Measurements from ENCODE around the gene C11orf24. TPM values are rescaled to one million over a fixed set of nuclear protein-coding genes. Genes with fewer than 3 reads are reported as not detected.

Gene C11orf24
- total RNA-seq, 1 experiment from 2014 or later = 53.7 TPM

DNA sequence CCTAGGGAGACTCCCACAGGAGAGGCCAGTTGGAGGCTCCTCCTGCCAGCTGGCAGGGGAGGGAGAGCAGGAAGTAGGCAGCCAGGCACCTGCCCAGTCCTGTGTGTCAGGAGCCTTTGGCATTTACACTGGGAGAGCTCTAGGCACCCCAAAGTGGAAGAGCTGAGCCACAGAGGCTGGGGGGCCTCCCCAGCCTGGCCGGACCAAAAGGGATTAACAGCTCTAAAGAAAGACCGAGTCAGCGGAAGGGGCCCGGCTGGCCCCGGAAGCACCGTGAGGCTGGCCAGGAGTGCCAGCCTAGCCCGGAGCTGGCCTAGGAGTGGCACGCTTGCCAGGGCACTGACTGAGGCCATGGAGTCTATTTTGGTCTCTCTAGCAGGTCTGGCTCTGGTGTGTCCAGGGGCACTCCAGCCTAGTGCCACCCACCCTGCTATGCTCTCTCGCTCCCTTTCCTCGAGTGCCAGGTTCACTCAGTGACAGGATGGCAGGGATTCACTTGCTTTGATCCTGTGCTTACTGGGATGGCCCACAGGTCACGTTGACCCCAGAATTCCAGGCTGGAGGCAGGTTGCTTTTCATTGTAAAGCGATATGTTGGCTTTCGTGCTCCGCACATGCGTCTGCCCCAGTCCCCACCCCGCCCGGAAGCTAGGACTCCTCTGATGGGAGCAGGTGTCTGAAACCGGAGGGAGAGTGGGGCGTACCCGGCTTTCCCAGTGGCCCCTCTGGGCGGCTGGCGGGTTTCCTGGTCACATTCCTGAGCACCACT is 55.4 kb downstream of the C11orf24 start (continued):
- TF ChIP-seq, protein P1, sequence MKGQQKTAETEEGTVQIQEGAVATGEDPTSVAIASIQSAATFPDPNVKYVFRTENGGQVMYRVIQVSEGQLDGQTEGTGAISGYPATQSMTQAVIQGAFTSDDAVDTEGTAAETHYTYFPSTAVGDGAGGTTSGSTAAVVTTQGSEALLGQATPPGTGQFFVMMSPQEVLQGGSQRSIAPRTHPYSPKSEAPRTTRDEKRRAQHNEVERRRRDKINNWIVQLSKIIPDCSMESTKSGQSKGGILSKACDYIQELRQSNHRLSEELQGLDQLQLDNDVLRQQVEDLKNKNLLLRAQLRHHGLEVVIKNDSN (CRISPR knock-in tag; IDR thresholded peaks at IDR 0.05) = no peak
- TF ChIP-seq ZNF232 (CRISPR knock-in tag; IDR thresholded peaks at IDR 0.05) (no peak), RORB (CRISPR knock-in tag; IDR thresholded peaks at IDR 0.05) (no peak), ELF4 (CRISPR knock-in tag; IDR thresholded peaks at IDR 0.05; ENCODE audit: low read depth) (no peak), SP1 (CRISPR knock-in tag; conservative IDR thresholded peaks at IDR 0.05) (no peak), NFYB (CRISPR knock-in tag; conservative IDR thresholded peaks at IDR 0.05; ENCODE audit: low read depth) (no peak), ESRRA (CRISPR knock-in tag; IDR thresholded peaks at IDR 0.05; ENCODE audit: borderline replicate concordance) (no peak), KAT7 (CRISPR knock-in tag; IDR thresholded peaks at IDR 0.05; ENCODE audit: borderline replicate concordance) (no peak)
- TF ChIP-seq, protein P2, sequence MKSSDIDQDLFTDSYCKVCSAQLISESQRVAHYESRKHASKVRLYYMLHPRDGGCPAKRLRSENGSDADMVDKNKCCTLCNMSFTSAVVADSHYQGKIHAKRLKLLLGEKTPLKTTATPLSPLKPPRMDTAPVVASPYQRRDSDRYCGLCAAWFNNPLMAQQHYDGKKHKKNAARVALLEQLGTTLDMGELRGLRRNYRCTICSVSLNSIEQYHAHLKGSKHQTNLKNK (CRISPR knock-in tag; IDR thresholded peaks at IDR 0.05) = no peak
- TF ChIP-seq, protein P3, sequence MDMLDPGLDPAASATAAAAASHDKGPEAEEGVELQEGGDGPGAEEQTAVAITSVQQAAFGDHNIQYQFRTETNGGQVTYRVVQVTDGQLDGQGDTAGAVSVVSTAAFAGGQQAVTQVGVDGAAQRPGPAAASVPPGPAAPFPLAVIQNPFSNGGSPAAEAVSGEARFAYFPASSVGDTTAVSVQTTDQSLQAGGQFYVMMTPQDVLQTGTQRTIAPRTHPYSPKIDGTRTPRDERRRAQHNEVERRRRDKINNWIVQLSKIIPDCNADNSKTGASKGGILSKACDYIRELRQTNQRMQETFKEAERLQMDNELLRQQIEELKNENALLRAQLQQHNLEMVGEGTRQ (CRISPR knock-in tag; IDR thresholded peaks at IDR 0.05) = no peak
- TF ChIP-seq, protein P4, sequence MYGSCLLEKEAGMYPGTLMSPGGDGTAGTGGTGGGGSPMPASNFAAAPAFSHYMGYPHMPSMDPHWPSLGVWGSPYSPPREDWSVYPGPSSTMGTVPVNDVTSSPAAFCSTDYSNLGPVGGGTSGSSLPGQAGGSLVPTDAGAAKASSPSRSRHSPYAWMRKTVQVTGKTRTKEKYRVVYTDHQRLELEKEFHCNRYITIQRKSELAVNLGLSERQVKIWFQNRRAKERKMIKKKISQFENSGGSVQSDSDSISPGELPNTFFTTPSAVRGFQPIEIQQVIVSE (CRISPR knock-in tag; IDR thresholded peaks at IDR 0.05; ENCODE audit: borderline replicate concordance) = no peak
- TF ChIP-seq, protein P5, sequence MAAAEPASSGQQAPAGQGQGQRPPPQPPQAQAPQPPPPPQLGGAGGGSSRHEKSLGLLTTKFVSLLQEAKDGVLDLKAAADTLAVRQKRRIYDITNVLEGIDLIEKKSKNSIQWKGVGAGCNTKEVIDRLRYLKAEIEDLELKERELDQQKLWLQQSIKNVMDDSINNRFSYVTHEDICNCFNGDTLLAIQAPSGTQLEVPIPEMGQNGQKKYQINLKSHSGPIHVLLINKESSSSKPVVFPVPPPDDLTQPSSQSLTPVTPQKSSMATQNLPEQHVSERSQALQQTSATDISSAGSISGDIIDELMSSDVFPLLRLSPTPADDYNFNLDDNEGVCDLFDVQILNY (CRISPR knock-in tag; IDR thresholded peaks at IDR 0.05) = no peak

DNA sequence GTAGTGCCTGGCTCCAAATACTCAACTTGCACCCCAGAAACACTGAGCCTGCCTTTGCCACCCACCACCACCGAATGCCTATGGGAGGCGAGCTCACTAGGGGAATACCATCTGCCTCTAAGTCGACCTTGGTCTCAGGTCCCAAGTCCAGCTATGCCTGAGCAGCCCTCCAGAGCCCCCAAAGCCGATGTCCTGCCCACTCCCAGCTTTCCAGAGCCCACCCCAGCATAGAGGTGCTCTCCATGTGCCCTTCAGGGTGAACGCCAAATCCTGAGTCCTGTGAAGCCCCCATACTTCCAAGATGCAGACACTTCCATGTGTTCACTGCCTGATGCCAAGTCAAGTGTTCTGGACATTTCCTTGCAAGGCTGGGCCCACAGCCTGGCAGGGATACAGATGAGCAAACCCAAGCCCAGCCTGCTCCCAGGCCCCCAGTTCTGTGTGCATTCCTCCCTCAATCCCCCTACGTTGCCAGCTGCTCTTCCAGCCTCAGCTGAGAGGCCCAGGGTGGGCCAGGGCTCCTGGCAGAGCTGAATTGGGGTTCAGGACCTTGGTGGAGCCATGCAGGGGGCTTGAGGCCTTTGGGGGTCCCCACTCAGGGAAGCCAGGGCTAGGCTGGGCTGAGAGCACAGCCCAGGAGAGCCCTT is 56.1 kb downstream of the C11orf24 start:
- TF ChIP-seq ZNF232 (CRISPR knock-in tag; IDR thresholded peaks at IDR 0.05) (no peak), MYBL2 (CRISPR knock-in tag; IDR thresholded peaks at IDR 0.05) (no peak), GABPB1 (CRISPR knock-in tag; IDR thresholded peaks at IDR 0.05) (no peak)
- TF ChIP-seq, protein P1 (CRISPR knock-in tag; IDR thresholded peaks at IDR 0.05) = no peak
- H3K27me3 Mint-ChIP-seq (ENCODE audit: low read depth) = peaks cover 9% of the 10 kb centered on the region
- peak overlapping the region; percentile 63 for H3K4me3 Mint-ChIP-seq
- H3K36me3 Mint-ChIP-seq = no peaks in the 10 kb centered on the region
- ChIA-PET POLR2A (no interaction called here), CTCF (interaction anchor here (2.2 kb wide), 1 partner anchor 82 kb away, joined by 6 read pairs; no protein-coding TSS in a partner anchor)
- peaks cover 29% of the 10 kb centered on the region for H3K4me1 Mint-ChIP-seq
- no peak for DNase-seq (ENCODE audit: low spot score)
- no peak for ATAC-seq
- H3K27ac Mint-ChIP-seq = no peak overlapping the region
- H3K9me3 Mint-ChIP-seq = no peaks in the 10 kb centered on the region

DNA sequence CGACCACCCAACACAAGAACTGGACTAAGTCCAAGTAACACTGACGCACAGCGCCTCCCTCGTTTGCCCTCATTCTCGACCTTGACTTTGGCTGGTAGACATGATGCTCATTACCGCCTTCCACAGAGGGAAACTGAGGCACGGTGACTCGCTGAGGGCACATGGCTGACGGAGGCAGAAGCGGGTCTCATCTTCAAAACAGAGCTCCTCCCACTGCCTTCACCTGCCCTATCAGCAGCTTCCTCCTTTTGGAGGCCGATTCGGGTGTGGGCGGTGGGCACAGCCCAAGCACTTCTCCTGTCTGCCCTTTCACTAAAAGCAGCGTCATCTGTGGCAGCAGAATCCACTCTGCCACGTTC is 56.7 kb downstream of the C11orf24 start:
- H3K27ac Mint-ChIP-seq = no peak overlapping the region
- CTCF ChIA-PET = interaction anchor here (2.2 kb wide), 1 partner anchor 83 kb away, joined by 6 read pairs; no protein-coding TSS in a partner anchor

More for the DNA sequence above, 56.7 kb downstream of the C11orf24 start:
- POLR2A ChIA-PET = no interaction called here
- no peak for ATAC-seq
- DNase-seq (ENCODE audit: low spot score) = no peak
- peak overlapping the region; percentile 63 for H3K4me3 Mint-ChIP-seq
- H3K27me3 Mint-ChIP-seq (ENCODE audit: low read depth) = peaks cover 9% of the 10 kb centered on the region
- TF ChIP-seq ZBTB21 (CRISPR knock-in tag; IDR thresholded peaks at IDR 0.05; ENCODE audit: borderline replicate concordance) = no peak
- TF ChIP-seq, protein P6, sequence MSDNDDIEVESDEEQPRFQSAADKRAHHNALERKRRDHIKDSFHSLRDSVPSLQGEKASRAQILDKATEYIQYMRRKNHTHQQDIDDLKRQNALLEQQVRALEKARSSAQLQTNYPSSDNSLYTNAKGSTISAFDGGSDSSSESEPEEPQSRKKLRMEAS (CRISPR knock-in tag; IDR thresholded peaks at IDR 0.05) = peak; percentile 42
- no peaks in the 10 kb centered on the region for H3K36me3 Mint-ChIP-seq
- no peaks in the 10 kb centered on the region for H3K9me3 Mint-ChIP-seq
- peaks cover 35% of the 10 kb centered on the region for H3K4me1 Mint-ChIP-seq

Measured in WTC11 (cell line).